Ishikawa (cell line): Measurements from ENCODE around the gene KCTD12.

Experiments
- CEBPB ChIP-seq: IDR thresholded peaks from 2 replicates; pipeline ENCODE4 v1.6.1; 2012
- CREB1 ChIP-seq: IDR thresholded peaks from 2 replicates; pipeline ENCODE4 v1.6.1; 2012; ENCODE audit warnings: low read depth
- EP300 ChIP-seq: IDR thresholded peaks from 2 replicates; pipeline ENCODE4 v1.6.1; 2012; ENCODE audit warnings: borderline replicate concordance
- REST ChIP-seq: IDR thresholded peaks from 2 replicates; pipeline ENCODE4 v1.6.1; 2012; ENCODE audit warnings: low read depth, mild to moderate bottlenecking
- USF1 ChIP-seq: IDR thresholded peaks from 2 replicates; pipeline ENCODE4 v1.6.1; 2012
- YY1 ChIP-seq: IDR thresholded peaks from 2 replicates; pipeline ENCODE4 v1.6.1; 2012; ENCODE audit warnings: low read depth
- ZBTB7A ChIP-seq: IDR thresholded peaks from 2 replicates; pipeline ENCODE4 v1.6.1; 2012; ENCODE audit warnings: low read depth

GRCh38 chr13:76872675-76873074 lies 13.5 kb downstream of the KCTD12 start:
- TF ChIP-seq EP300 (no peak), YY1 (no peak), CEBPB (no peak), REST (no peak), CREB1 (no peak), USF1 (no peak), ZBTB7A (no peak)
